Stimulated activated naive CD8-positive, alpha-beta T cell treated with anti-CD3 and anti-CD28 coated beads, Interleukin-15, Interleukin-2, amounts not matched to agents 100 ng/mL and 50 ng/mL, for 24 hours (primary cell): ENCODE results near the gene ZNF775.

Source experiments
- H3K27ac Mint-ChIP-seq: one replicate; pipeline ENCODE4 v1.8.0; 2021; ENCODE audit warnings: mild to moderate bottlenecking, mixed read lengths
- H3K27me3 Mint-ChIP-seq: one replicate; pipeline ENCODE4 v1.8.0; 2021; ENCODE audit warnings: mixed read lengths
- H3K36me3 Mint-ChIP-seq: one replicate; pipeline ENCODE4 v1.8.0; 2021; ENCODE audit warnings: low read depth, mixed read lengths
- H3K4me1 Mint-ChIP-seq: one replicate; pipeline ENCODE4 v1.8.0; 2021; ENCODE audit warnings: low read depth, mixed read lengths
- H3K4me3 Mint-ChIP-seq: one replicate; pipeline ENCODE4 v1.8.0; 2021; ENCODE audit warnings: mild to moderate bottlenecking, mixed read lengths
- H3K9me3 Mint-ChIP-seq: one replicate; pipeline ENCODE4 v1.8.0; 2021; ENCODE audit warnings: mixed read lengths

ZNF775 gene

DNA sequence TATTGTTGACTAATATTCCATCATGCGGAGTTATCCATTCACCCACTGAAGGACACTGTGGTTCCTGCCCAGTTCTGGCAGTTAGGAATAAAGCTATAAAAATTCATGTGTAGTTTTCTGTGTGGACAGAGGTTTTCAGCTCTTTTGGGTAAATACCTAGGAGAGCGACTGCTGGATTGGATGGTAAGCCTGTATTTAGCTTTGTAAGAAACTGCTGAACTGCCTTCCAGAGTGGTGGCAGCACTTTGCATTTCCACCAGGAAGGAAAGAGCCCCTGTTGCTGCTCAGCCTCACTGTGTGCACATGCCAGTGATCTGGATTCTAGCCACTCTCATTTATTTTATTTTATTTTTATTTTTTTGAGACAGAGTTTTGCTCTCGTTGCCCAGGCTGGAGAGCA is 14.2 kb downstream of the ZNF775 start:
- Mint-ChIP-seq H3K36me3 (peaks cover 18% of the 10 kb centered on the region), H3K4me1 (peaks cover 7% of the 10 kb centered on the region), H3K4me3 (no peak overlapping the region), H3K27me3 (no peaks in the 10 kb centered on the region), H3K27ac (no peak overlapping the region), H3K9me3 (no peaks in the 10 kb centered on the region)

DNA sequence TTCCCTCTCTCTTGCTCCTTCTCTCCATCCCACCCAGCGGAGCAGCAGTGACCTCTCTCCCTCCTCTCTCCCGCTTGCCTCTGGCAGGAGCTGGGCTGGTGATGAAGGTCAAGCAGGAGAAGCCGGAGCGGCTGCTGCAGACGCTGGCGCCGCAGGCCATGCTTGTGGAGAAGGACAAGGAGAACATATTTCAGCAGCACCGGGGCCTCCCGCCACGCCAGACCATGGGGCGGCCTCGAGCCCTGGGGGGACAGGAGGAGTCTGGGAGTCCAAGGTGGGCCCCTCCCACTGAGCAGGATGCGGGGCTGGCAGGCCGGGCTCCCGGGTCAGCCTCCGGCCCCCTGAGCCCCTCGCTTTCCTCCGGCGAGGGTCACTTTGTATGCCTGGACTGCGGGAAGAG is 17.3 kb downstream of the ZNF775 start:
- no peak overlapping the region for H3K4me3 Mint-ChIP-seq
- H3K4me1 Mint-ChIP-seq: peaks cover 16% of the 10 kb centered on the region
- H3K36me3 Mint-ChIP-seq: peaks cover 12% of the 10 kb centered on the region
- H3K9me3 Mint-ChIP-seq: no peaks in the 10 kb centered on the region
- H3K27ac Mint-ChIP-seq: peak overlapping the region; percentile 4
- no peaks in the 10 kb centered on the region for H3K27me3 Mint-ChIP-seq

DNA sequence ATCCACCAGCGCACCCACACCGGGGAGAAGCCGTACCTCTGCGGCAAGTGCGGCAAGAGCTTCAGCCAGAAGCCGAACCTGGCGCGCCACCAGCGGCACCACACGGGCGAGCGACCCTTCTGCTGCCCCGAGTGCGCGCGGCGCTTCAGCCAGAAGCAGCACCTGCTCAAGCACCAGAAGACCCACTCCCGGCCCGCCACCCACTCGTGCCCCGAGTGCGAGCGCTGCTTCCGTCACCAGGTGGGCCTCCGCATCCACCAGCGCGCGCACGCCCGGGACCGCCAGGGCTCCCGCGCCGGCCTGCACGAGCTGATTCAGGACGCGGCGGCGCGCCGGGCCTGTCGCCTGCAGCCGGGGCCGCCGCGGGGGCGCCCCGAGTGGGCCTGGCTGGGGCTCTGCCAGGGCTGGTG is 17.7 kb downstream of the ZNF775 start:
- H3K27ac Mint-ChIP-seq: no peak overlapping the region
- H3K36me3 Mint-ChIP-seq: peaks cover 12% of the 10 kb centered on the region
- H3K27me3 Mint-ChIP-seq: no peaks in the 10 kb centered on the region
- H3K4me1 Mint-ChIP-seq: peaks cover 20% of the 10 kb centered on the region
- H3K4me3 Mint-ChIP-seq: no peak overlapping the region
- H3K9me3 Mint-ChIP-seq: no peaks in the 10 kb centered on the region

DNA sequence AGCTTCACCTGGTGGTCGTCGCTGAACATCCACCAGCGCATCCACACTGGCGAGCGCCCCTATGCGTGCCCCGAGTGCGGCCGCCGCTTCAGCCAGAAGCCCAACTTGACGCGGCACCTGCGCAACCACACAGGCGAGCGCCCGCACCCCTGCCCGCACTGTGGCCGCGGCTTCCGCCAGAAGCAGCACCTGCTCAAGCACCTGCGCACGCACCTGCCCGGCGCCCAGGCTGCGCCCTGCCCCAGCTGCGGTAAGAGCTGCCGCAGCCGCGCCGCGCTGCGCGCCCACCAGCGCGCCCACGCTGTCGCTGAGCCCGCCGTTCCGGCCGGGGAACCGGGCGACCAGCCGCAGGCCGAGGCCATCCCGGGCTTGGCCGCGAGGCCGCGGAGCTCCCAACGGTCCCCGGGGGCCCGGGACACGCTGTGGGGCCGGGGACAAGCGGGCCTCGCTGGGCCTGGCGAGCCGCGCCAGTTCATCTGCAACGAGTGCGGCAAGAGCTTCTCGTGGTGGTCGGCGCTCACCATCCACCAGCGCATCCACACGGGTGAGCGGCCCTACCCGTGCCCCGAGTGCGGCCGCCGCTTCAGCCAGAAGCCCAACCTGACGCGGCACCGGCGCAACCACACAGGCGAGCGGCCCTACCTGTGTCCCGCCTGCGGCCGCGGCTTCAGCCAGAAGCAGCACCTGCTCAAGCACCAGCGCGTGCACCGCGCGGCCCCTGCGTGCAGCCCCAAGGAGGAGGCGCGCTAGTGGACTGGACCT is 18.4 kb downstream of the ZNF775 start:
- H3K9me3 Mint-ChIP-seq: no peaks in the 10 kb centered on the region
- peaks cover 27% of the 10 kb centered on the region for H3K4me1 Mint-ChIP-seq
- no peak overlapping the region for H3K4me3 Mint-ChIP-seq
- H3K27me3 Mint-ChIP-seq: no peaks in the 10 kb centered on the region
- peaks cover 6% of the 10 kb centered on the region for H3K36me3 Mint-ChIP-seq
- no peak overlapping the region for H3K27ac Mint-ChIP-seq

DNA sequence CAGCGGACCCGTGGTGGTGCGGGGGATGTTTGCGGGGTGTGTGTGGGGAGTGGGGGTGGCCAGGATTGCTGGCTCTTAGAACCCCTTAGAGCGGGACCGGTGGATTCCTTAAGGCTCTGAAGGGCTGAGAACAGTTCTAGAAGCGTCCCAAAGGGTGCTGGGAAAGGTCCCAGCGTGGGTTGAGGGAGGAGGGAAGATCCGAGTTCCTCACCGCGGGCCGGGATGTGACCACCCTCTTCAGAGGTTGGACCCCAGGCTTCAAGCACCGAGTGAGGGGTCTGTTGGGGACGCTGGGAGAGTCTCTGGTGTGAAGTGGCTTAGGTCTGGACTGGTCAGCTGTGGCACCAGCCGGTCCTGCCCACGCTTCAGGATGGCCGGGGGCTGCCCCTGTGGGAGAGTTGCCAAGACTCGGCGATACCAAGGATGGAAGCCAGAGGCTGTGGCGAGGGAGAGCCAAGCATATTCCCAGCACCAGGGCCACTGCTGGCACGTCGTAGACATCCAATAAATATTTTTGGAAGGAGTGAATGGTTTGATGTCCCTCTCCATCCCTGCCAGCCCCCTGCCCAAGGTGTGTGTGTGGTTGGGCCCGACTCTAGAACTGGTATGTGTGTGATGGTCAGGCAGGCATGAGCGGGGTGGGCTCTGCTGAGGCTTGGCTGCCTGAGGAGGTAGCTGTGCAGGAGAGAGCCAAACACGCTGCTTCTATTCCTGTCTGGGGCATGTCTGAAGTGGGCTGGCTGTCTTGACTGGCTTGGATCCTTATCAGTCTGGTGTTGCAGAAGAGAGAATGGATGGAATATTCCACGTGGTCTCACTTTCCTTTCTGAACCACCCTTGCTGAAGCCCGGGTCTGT is 19.2 kb downstream of the ZNF775 start:
- Mint-ChIP-seq H3K4me1 (peaks cover 29% of the 10 kb centered on the region), H3K36me3 (peaks cover 6% of the 10 kb centered on the region), H3K27me3 (no peaks in the 10 kb centered on the region), H3K4me3 (no peak overlapping the region), H3K27ac (no peak overlapping the region), H3K9me3 (no peaks in the 10 kb centered on the region)

DNA sequence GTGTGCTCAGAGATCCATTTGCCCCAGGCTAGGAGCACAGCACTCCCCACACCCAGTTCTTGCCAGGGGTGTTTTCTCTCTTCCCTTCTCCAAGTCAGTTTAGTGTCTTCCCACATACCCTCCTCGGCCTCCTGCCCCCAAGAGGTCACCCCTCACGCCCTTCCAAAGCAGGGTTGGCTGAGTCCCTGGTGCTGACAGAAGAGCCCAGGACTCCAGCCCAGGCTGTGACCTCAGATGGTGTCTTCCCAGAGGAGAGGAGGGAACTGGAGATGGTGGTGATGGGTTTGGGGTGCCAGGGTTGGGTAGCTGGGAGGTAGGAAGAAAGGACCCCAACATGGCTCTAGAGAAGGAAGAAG is 19.8 kb downstream of the ZNF775 start:
- H3K4me3 Mint-ChIP-seq: no peak overlapping the region
- peaks cover 35% of the 10 kb centered on the region for H3K4me1 Mint-ChIP-seq
- H3K27me3 Mint-ChIP-seq: no peaks in the 10 kb centered on the region
- H3K27ac Mint-ChIP-seq: no peak overlapping the region
- H3K9me3 Mint-ChIP-seq: no peaks in the 10 kb centered on the region
- H3K36me3 Mint-ChIP-seq: peaks cover 6% of the 10 kb centered on the region

DNA sequence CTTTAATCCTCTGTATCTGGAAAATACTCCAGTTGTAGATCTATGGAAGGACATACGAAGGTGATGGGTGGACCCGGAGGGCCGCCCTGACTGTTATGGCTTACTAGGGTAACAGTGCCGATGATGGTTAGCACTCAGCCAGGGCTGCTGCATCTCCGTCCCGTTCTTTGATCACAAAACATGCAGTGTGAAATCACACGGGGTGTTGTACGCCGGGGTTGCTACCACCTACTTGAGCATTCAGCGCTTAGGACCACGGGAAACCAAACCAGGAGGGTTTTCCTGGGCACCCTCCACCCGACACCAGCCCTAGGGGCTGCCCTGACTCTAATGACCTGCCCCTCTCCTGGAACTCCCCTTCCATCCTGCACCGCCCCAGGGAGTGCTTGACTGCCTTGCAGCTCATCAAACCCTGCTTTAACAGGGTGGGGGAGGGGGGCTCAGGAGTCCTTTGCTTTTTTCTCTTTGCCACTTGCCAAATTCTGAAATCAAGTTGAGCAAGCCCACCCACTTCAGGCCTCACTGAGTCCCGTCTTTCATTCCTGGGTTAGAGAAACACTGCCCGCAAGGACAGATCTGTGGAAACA is 20.4 kb downstream of the ZNF775 start:
- Mint-ChIP-seq H3K9me3 (no peaks in the 10 kb centered on the region), H3K27me3 (no peaks in the 10 kb centered on the region), H3K4me1 (peaks cover 41% of the 10 kb centered on the region), H3K27ac (no peak overlapping the region), H3K4me3 (no peak overlapping the region), H3K36me3 (peaks cover 6% of the 10 kb centered on the region)

- Mint-ChIP-seq H3K4me3 (no peak overlapping the region), H3K4me1 (peaks cover 43% of the 10 kb centered on the region), H3K36me3 (peaks cover 6% of the 10 kb centered on the region), H3K27me3 (no peaks in the 10 kb centered on the region), H3K27ac (no peak overlapping the region), H3K9me3 (no peaks in the 10 kb centered on the region)
Observed at GRCh38 chr7:150400008-150400787, 21.1 kb downstream of the ZNF775 start.

GRCh38 chr7:150400788-150401423 is 21.8 kb downstream of the ZNF775 start:
- Mint-ChIP-seq H3K4me3 (no peak overlapping the region), H3K27me3 (no peaks in the 10 kb centered on the region), H3K36me3 (peaks cover 6% of the 10 kb centered on the region), H3K9me3 (no peaks in the 10 kb centered on the region), H3K4me1 (peaks cover 47% of the 10 kb centered on the region), H3K27ac (no peak overlapping the region)

- no peak overlapping the region for H3K27ac Mint-ChIP-seq
- H3K4me1 Mint-ChIP-seq: peaks cover 52% of the 10 kb centered on the region
- H3K27me3 Mint-ChIP-seq: no peaks in the 10 kb centered on the region
Observed at GRCh38 chr7:150401424-150401790, 22.3 kb downstream of the ZNF775 start.

GRCh38 chr7:150401861-150402631 is 22.9 kb downstream of the ZNF775 start:
- Mint-ChIP-seq H3K27ac (no peak overlapping the region), H3K4me3 (no peak overlapping the region), H3K36me3 (peaks cover 2% of the 10 kb centered on the region), H3K9me3 (no peaks in the 10 kb centered on the region), H3K4me1 (peaks cover 59% of the 10 kb centered on the region), H3K27me3 (no peaks in the 10 kb centered on the region)

More at GRCh38 chr7:150401424-150401790, 22.3 kb downstream of the ZNF775 start:
- no peaks in the 10 kb centered on the region for H3K9me3 Mint-ChIP-seq
- H3K36me3 Mint-ChIP-seq: peaks cover under 1% of the 10 kb centered on the region
- H3K4me3 Mint-ChIP-seq: no peak overlapping the region

DNA sequence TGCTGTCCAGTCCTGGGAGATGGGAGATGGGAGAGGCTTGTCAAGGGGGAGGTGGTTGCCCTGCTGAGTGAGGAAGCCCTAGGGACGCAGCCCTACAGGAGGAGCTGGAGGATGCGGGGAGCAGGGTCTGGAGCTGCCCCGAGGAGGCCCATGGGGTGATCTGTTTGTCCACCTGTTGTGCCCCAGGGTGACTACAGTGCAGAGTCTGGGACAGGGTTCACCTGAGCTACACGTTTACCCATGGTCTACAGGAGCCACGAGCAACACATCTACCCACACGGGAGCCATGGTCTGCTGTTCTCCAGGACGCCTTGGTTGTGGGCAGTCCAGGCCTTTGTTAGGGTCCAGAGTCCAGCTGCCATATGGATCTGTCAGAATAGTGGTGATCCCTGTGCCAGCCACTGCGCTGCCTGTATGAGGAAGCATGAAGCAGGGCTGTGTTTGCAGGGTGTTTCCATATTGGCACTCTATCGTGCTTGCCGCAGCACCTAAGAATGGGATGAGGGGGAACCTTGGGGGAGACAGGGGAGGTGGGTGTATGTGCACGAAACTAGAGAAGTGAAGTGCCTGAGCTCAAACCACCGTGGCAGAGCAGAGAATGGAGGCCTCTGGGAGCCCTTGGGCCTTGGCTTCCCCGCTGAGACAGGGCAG is 23.7 kb downstream of the ZNF775 start:
- Mint-ChIP-seq H3K4me1 (peaks cover 62% of the 10 kb centered on the region), H3K27ac (no peak overlapping the region), H3K36me3 (peaks cover 4% of the 10 kb centered on the region), H3K27me3 (no peaks in the 10 kb centered on the region), H3K4me3 (no peak overlapping the region), H3K9me3 (no peaks in the 10 kb centered on the region)

- peak overlapping the region; percentile 89 for H3K4me3 Mint-ChIP-seq
- no peaks in the 10 kb centered on the region for H3K27me3 Mint-ChIP-seq
- H3K4me1 Mint-ChIP-seq: peaks cover 64% of the 10 kb centered on the region
- peaks cover 6% of the 10 kb centered on the region for H3K36me3 Mint-ChIP-seq
- H3K9me3 Mint-ChIP-seq: no peaks in the 10 kb centered on the region
- peak overlapping the region; percentile 90 for H3K27ac Mint-ChIP-seq
Observed at GRCh38 chr7:150403376-150404171, 24.4 kb downstream of the ZNF775 start.
